ENCODE data around the gene PRR3. TPM values are rescaled to one million over a fixed set of nuclear protein-coding genes. Genes with fewer than 3 reads are reported as not detected.

The PRR3 gene
- total and polyA plus RNA-seq, 2 experiments from 2014 or later: 10.9 to 15.2 TPM

- Mint-ChIP-seq H3K27ac (no peak overlapping the region), H3K36me3 (ENCODE audit: low read depth) (peaks cover 96% of the 10 kb centered on the region), H3K4me3 (no peak overlapping the region), H3K27me3 (ENCODE audit: insufficient read depth, low read depth, poor library complexity) (peaks cover 22% of the 10 kb centered on the region), H3K4me1 (peaks cover 30% of the 10 kb centered on the region), H3K9me3 (0 out of 3 replicates have a peak, but pooled peaks cover under 1% of the 10 kb centered on the region)
- Histone ChIP-seq H3K79me2 (replicated peaks; ENCODE audit: insufficient read depth) (peaks cover 34% of the 10 kb centered on the region), H3K27ac (ENCODE audit: low read depth) (no peak overlapping the region), H2AFZ (no peak overlapping the region), H3F3A (replicated peaks; ENCODE audit: low read depth) (peaks cover 11% of the 10 kb centered on the region), H4K20me1 (replicated peaks; ENCODE audit: insufficient read depth) (peaks cover 27% of the 10 kb centered on the region), H3K4me1 (ENCODE audit: insufficient read depth) (peaks cover 13% of the 10 kb centered on the region; the same call in 1 of the 2 replicates), H3K36me3 (ENCODE audit: insufficient read depth) (peaks cover 54% of the 10 kb centered on the region), H3K9me2 (ENCODE audit: insufficient read depth) (no peaks in the 10 kb centered on the region), H3K4me3 (no peak overlapping the region), H3K4me2 (no peak overlapping the region), H3K27me3 (ENCODE audit: insufficient read depth) (no peaks in the 10 kb centered on the region)
- ATAC-seq (no peak), DNase-seq (ENCODE audit: low spot score) (no peak)
- TF ChIP-seq ETS1 (IDR thresholded peaks at IDR 0.05) (no peak), ZNF114 (CRISPR knock-in tag; IDR thresholded peaks at IDR 0.05) (no peak), CREB1 (CRISPR knock-in tag; IDR thresholded peaks at IDR 0.05; ENCODE audit: low read depth) (no peak), EZH2 (IDR thresholded peaks at IDR 0.05; ENCODE audit: low read depth, unreplicated experiment) (no peak), REST (IDR thresholded peaks at IDR 0.05; ENCODE audit: unreplicated experiment) (no peak), JUNB (IDR thresholded peaks at IDR 0.05; ENCODE audit: unreplicated experiment) (no peak), EZH2phosphoT487 (IDR thresholded peaks at IDR 0.05; ENCODE audit: unreplicated experiment) (no peak), ZNF462 (CRISPR knock-in tag; IDR thresholded peaks at IDR 0.05) (no peak), STAT1 (IDR thresholded peaks at IDR 0.05; ENCODE audit: unreplicated experiment) (no peak), NANOG (IDR thresholded peaks at IDR 0.05; ENCODE audit: borderline replicate concordance) (no peak), ZNF331 (CRISPR knock-in tag; IDR thresholded peaks at IDR 0.05; ENCODE audit: low read depth) (no peak), POLR2AphosphoS5 (IDR thresholded peaks at IDR 0.05; ENCODE audit: low read depth) (no peak)
These were observed 53.0 kb downstream of the PRR3 start for GRCh38 chr6:30610065-30610464.
